NB4 (cell line): ENCODE data around the gene NEO1.

Experiments used
- POLR2A ChIP-seq: IDR thresholded peaks from 2 replicates; pipeline ENCODE4 v1.6.1; 2011; ENCODE audit warnings: mild to moderate bottlenecking; ENCODE audit not compliant: insufficient read length; ENCODE audit errors: extremely low read depth
- TF ChIP-seq, protein P1 (sequence below): IDR thresholded peaks from one replicate; pipeline ENCODE4 v1.5.1; 2012; ENCODE audit warnings: low read depth, low read length

DNA sequence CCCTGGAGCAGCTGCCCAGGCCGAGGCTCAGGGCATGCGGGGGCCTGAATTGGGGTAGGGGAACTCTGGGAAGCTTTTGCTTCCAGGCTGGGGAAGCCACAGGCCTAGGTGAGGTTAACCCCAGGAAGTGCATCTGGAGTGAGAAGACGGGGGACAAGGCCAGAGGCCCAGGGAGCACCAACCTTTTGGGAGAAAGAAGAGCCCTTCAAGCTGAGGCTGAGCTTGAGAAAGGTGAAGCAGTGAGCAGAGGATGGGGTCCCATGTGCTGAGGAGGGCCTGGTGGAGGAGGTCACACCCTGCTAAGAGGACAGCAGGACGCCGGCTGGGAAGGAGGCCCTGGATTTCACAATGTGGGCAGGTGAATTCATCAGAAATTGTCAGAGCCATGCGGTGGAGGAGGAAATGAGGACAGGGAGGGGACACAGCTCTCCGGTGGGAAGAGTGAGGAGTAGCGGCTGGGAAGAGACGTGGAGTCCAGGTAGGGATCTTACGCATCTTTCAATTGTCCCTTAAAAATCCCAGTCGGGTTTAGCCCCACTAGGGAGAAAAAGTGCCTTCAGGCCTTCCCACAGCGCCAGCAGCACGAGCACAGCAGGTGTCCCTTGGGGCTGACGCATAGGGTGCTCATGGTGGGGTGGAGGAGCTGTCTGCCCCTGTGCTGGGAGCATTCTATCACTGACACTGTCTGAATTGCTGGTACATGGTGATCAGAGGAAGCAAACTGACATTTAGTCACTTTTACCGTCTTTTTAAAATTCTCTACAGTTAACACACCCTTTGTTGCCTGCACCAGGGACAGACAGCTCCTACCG lies 265.6 kb downstream of the NEO1 start:
- TF ChIP-seq, protein P1, sequence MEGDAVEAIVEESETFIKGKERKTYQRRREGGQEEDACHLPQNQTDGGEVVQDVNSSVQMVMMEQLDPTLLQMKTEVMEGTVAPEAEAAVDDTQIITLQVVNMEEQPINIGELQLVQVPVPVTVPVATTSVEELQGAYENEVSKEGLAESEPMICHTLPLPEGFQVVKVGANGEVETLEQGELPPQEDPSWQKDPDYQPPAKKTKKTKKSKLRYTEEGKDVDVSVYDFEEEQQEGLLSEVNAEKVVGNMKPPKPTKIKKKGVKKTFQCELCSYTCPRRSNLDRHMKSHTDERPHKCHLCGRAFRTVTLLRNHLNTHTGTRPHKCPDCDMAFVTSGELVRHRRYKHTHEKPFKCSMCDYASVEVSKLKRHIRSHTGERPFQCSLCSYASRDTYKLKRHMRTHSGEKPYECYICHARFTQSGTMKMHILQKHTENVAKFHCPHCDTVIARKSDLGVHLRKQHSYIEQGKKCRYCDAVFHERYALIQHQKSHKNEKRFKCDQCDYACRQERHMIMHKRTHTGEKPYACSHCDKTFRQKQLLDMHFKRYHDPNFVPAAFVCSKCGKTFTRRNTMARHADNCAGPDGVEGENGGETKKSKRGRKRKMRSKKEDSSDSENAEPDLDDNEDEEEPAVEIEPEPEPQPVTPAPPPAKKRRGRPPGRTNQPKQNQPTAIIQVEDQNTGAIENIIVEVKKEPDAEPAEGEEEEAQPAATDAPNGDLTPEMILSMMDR = no peak
- no peak for TF ChIP-seq POLR2A
